GM12878 (cell line): Measurements from ENCODE around the gene CHD9.
A peak's percentile ranks its signal among the peaks of the same experiment; 100 is the strongest.

Source experiments
- ATF3 ChIP-seq: IDR thresholded peaks from 2 replicates; pipeline ENCODE4 v1.6.1; 2011; ENCODE audit warnings: low read depth, mild to moderate bottlenecking, low read length, moderate library complexity, borderline replicate concordance; ENCODE audit errors: extremely low read depth
- CREB1 ChIP-seq: IDR thresholded peaks from 2 replicates; pipeline ENCODE4 v1.6.1; 2012; ENCODE audit warnings: low read depth, mild to moderate bottlenecking, inconsistent platforms
- CTCF ChIP-seq, 3 experiments: IDR thresholded peaks in 2 of 3; conservative IDR thresholded peaks in 1 of 3; 2 replicates each; pipeline ENCODE4 v1.5.1; 2011; ENCODE audit warnings: low read depth in 3 of 3, low read length in 3 of 3, mild to moderate bottlenecking in 3 of 3, control low read depth in 2 of 3, moderate library complexity in 2 of 3, inconsistent platforms in 1 of 3, mixed read lengths in 1 of 3; ENCODE audit not compliant: control insufficient read depth in 2 of 3, insufficient read depth in 1 of 3; ENCODE audit errors: extremely low read depth in 1 of 3
- EP300 ChIP-seq, 2 experiments: fragments of 150-350 bp in 1 of 2; IDR thresholded peaks; 2 replicates each; pipeline ENCODE4 v1.6.1; 2011 to 2012; ENCODE audit warnings: low read depth in 2 of 2, low read length in 2 of 2, borderline replicate concordance in 1 of 2, improper control_type of control experiment in 1 of 2, inconsistent platforms in 1 of 2; ENCODE audit not compliant: control insufficient read depth in 1 of 2
- GATAD2B ChIP-seq: fragments of 450-650 bp; conservative IDR thresholded peaks from 2 replicates; pipeline ENCODE4 v1.6.1; 2017; ENCODE audit warnings: low read depth, mild to moderate bottlenecking, moderate library complexity
- JUND ChIP-seq: IDR thresholded peaks from 2 replicates; pipeline ENCODE4 v1.6.1; 2012; ENCODE audit warnings: low read depth, mild to moderate bottlenecking, low read length, improper control_type of control experiment, moderate library complexity
- RFX5 ChIP-seq: IDR thresholded peaks from 2 replicates; pipeline ENCODE4 v1.6.1; 2011; ENCODE audit warnings: low read depth, low read length, improper control_type of control experiment
- ZNF274 ChIP-seq: IDR thresholded peaks from one replicate; pipeline ENCODE4 v1.8.0; 2011; ENCODE audit not compliant: insufficient read length, insufficient read depth

- peak; percentile 34 to 60 (median 38); a peak in 4 of 6 replicates for TF ChIP-seq CTCF (IDR thresholded peaks at IDR 0.05 in 2 of 3, conservative IDR thresholded peaks at IDR 0.05 in 1 of 3; ENCODE audit: control insufficient read depth in 2 of 3, extremely low read depth in 1 of 3, insufficient read depth in 1 of 3, low read depth in 3 of 3, low read length in 3 of 3)
- TF ChIP-seq RFX5: no peak
- no peak for TF ChIP-seq JUND
- TF ChIP-seq CREB1: no peak
- no peak for TF ChIP-seq GATAD2B
- no peak for TF ChIP-seq ATF3
- no peak for TF ChIP-seq EP300 (IDR thresholded peaks at IDR 0.05; ENCODE audit: borderline replicate concordance in 1 of 2, control insufficient read depth in 1 of 2, low read depth in 2 of 2, low read length in 2 of 2)
- no peak for TF ChIP-seq ZNF274
Observed at GRCh38 chr16:53282975-53283946, 228.5 kb downstream of the CHD9 start.
